Psoas muscle (tissue), 8 donors: Measurements from ENCODE around the gene ZNF681. TPM values are rescaled to one million over a fixed set of nuclear protein-coding genes. Genes with fewer than 3 reads are reported as not detected.

Experiments used
- ATAC-seq, 4 donors: fragments of 200-7000 bp; cut with Tn5 transposase; one replicate each; pipeline ENCODE4 v1.9.1; 2020; ENCODE audit warnings: moderate library complexity in 3 of 4, mild to moderate bottlenecking in 2 of 4
- DNase-seq, 2 donors: peaks; one replicate each; pipeline ENCODE4 v3.0.0-alpha.2; 2020
- H3K27ac ChIP-seq: fragments of 200-600 bp; one replicate; pipeline ENCODE4 v1.8.0; 2022
- H3K27me3 ChIP-seq, 3 donors: fragments of 200-600 bp in 1 of 3; one replicate each; pipeline versions ENCODE4 v1.6.1 to v1.8.0; 2013 to 2022; ENCODE audit warnings: low read length in 2 of 3, mild to moderate bottlenecking in 2 of 3, moderate library complexity in 1 of 3; ENCODE audit not compliant: insufficient read depth in 3 of 3
- H3K36me3 ChIP-seq, 2 donors: fragments of 200-600 bp in 1 of 2; one replicate each; pipeline versions ENCODE4 v1.6.1 to v1.8.0; 2013 to 2022; ENCODE audit warnings: low read depth in 1 of 2, mild to moderate bottlenecking in 1 of 2, moderate library complexity in 1 of 2; ENCODE audit not compliant: insufficient read depth in 1 of 2
- H3K4me1 ChIP-seq: fragments of 200-600 bp; one replicate; pipeline ENCODE4 v1.8.0; 2022
- H3K4me3 ChIP-seq: fragments of 200-600 bp; one replicate; pipeline ENCODE4 v1.8.0; 2022; ENCODE audit warnings: mild to moderate bottlenecking
- H3K9me3 ChIP-seq: fragments of 200-600 bp; one replicate; pipeline ENCODE4 v1.8.0; 2022
- WGBS, 3 donors: extraction: QIAGEN DNeasy Blood & Tissue Kit; methylation state at CpG; one replicate each; pipeline versions ENCODE4 v1.1.6 to v1.1.7; 2013; 5-methylcytosine and 5-hydroxymethylcytosine counted together
- intact Hi-C, 2 donors: fragments of 100-400 bp; cut with DNase I; formaldehyde crosslinking; loops; one replicate each; pipeline versions ENCODE4 v1.11.0 to v1.14.2; 2022
- polyA plus RNA-seq, 3 donors: library from polyadenylated mRNA; stranded (reverse); fragments of 200-250 nt; gene quantifications; one replicate each; pipeline ENCODE4 v1.2.3, GENCODE V29; 2013
- total RNA-seq, 4 donors: library from RNA; stranded (reverse); fragmentation: NEBNext Ultra II Directional in 2 of 4; extraction: Animal tissue kit (Norgen Biotek cat#: 25700) in 2 of 4; gene quantifications; one replicate each; pipeline versions ENCODE4 v1.2.1 to v1.2.4, GENCODE V29; 2021 to 2023
- TF ChIP-seq, protein P1 (sequence below): fragments of 200-600 bp; IDR thresholded peaks from one replicate; pipeline ENCODE4 v1.8.0; 2022; ENCODE audit warnings: antibody characterized with exemption
- donor health status: healthy with polysubstance abuse.
- donor health status: DM: no; HTN: no; CAD: no; lungs with moderate emphysema.
- donor health status: Bipolar disorder and iron deficiency.
- donor health status: healthy.
- donor health status: DM: yes; HTN: yes; CAD: no.
- donor health status: DM: no; HTN: no; CAD: no.
- donor health status: DM: no; HTN: no; CAD: no.
- donor health status: DM: yes; HTN: yes; CAD: no.

Gene ZNF681
- total and polyA plus RNA-seq, 7 donors, result 0.06 to 0.26 (median 0.18) TPM

GRCh38 chr19:23777216-23777615, 18.5 kb upstream of the ZNF681 start:
- H3K9me3 ChIP-seq, result no peaks in the 10 kb centered on the region
- whole genome bisulfite sequencing, 3 donors, result 63 to 67% (median 64%) methylated on average over 3 of the region's 3 CpGs

DNA sequence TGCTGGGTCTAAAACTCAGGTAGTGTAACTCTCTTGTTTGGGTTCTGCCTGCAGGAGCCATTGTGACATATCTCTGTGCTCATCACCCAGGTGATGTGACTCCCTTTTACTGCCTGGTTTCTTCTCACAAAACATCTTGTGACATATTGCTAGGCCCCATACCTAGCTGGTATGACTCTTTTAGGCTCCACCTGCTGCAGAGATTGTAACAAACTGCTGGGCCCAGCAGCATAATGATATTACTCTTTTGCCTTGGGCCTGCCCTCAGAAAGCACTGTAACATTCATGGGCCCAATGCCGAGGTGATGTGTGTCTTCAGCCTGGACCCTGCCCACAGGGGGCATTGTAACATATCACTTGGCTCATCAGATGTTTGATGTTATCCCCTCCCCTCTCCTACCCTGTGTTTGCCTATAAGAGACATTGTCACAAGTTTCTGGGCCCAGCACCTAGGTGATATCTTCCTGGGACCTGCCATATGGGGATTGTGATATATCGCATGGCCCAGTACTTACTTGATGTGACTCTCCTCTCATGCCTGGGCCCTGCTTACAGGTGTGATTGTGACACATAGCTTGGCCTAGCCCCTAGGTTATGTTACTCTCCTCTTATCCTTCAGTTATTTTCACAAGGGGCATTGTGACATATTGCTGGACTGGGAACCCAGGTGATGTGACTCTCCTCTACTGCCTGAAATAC, 18.0 kb upstream of the ZNF681 start:
- DNase-seq, result no peak
- Histone ChIP-seq H3K27me3 (no peaks in the 10 kb centered on the region), H3K36me3 (no peaks in the 10 kb centered on the region), H3K9me3 (no peaks in the 10 kb centered on the region), H3K4me1 (no peaks in the 10 kb centered on the region), H3K27ac (no peak overlapping the region), H3K4me3 (no peak overlapping the region)
- WGBS, 3 donors, result 89 to 98% (median 93%) methylated on average over 2 of the region's 2 CpGs
- TF ChIP-seq, protein P1, sequence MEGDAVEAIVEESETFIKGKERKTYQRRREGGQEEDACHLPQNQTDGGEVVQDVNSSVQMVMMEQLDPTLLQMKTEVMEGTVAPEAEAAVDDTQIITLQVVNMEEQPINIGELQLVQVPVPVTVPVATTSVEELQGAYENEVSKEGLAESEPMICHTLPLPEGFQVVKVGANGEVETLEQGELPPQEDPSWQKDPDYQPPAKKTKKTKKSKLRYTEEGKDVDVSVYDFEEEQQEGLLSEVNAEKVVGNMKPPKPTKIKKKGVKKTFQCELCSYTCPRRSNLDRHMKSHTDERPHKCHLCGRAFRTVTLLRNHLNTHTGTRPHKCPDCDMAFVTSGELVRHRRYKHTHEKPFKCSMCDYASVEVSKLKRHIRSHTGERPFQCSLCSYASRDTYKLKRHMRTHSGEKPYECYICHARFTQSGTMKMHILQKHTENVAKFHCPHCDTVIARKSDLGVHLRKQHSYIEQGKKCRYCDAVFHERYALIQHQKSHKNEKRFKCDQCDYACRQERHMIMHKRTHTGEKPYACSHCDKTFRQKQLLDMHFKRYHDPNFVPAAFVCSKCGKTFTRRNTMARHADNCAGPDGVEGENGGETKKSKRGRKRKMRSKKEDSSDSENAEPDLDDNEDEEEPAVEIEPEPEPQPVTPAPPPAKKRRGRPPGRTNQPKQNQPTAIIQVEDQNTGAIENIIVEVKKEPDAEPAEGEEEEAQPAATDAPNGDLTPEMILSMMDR, result no peak
- intact Hi-C loops, result no loop called here
- no peak for ATAC-seq

More at GRCh38 chr19:23777216-23777615, 18.5 kb upstream of the ZNF681 start:
- DNase-seq, result no peak
- no peaks in the 10 kb centered on the region for H3K27me3 ChIP-seq
- ATAC-seq, result no peak
- intact Hi-C loops, result no loop called here
- H3K4me3 ChIP-seq, result no peak overlapping the region
- TF ChIP-seq, protein P1, result no peak
- no peak overlapping the region for H3K27ac ChIP-seq
- H3K4me1 ChIP-seq, result no peaks in the 10 kb centered on the region
- H3K36me3 ChIP-seq, result no peaks in the 10 kb centered on the region

GRCh38 chr19:23774524-23774971, 15.9 kb upstream of the ZNF681 start:
- Histone ChIP-seq H3K4me3 (no peak overlapping the region), H3K36me3 (no peaks in the 10 kb centered on the region)

GRCh38 chr19:23774106-23774505, 15.4 kb upstream of the ZNF681 start:
- Histone ChIP-seq H3K27ac (no peak overlapping the region), H3K36me3 (no peaks in the 10 kb centered on the region), H3K27me3 (no peaks in the 10 kb centered on the region), H3K4me3 (no peak overlapping the region), H3K4me1 (no peaks in the 10 kb centered on the region), H3K9me3 (no peaks in the 10 kb centered on the region)
- no peak for DNase-seq
- WGBS, 3 donors, result 68 to 73% (median 71%) methylated on average over 4 of the region's 4 CpGs
- intact Hi-C loops, result no loop called here
- ATAC-seq, result no peak
- TF ChIP-seq, protein P1, result no peak

More at GRCh38 chr19:23774524-23774971, 15.9 kb upstream of the ZNF681 start:
- intact Hi-C loops, result no loop called here
- ATAC-seq (no peak), DNase-seq (no peak)
- no peak overlapping the region for H3K27ac ChIP-seq
- H3K4me1 ChIP-seq, result no peaks in the 10 kb centered on the region
- no peaks in the 10 kb centered on the region for H3K9me3 ChIP-seq
- TF ChIP-seq, protein P1, result no peak
- no peaks in the 10 kb centered on the region for H3K27me3 ChIP-seq

- TF ChIP-seq, protein P1, result no peak
- DNase-seq (no peak), ATAC-seq (no peak)
- Histone ChIP-seq H3K27me3 (no peaks in the 10 kb centered on the region), H3K27ac (no peak overlapping the region), H3K9me3 (no peaks in the 10 kb centered on the region), H3K36me3 (no peaks in the 10 kb centered on the region), H3K4me3 (no peak overlapping the region), H3K4me1 (no peaks in the 10 kb centered on the region)
- intact Hi-C loops, result no loop called here
- WGBS, 3 donors, result 86 to 92% (median 91%) methylated on average over 2 of the region's 2 CpGs
These were observed 14.0 kb upstream of the ZNF681 start for GRCh38 chr19:23772675-23773063.
